NCI-H446 (cell line): ENCODE measurements around the gene HS3ST4.

ENCODE experiments used
- DNase-seq, 2 experiments: peaks; one replicate each; lab custom pipeline; 2025; lab: John Stamatoyannopoulos, UW

The HS3ST4 gene

GRCh38 chr16:25895380-25895779, 203.6 kb downstream of the HS3ST4 start:
- DNase-seq: no peak

- DNase-seq: no peak
These were observed 204.7 kb downstream of the HS3ST4 start for GRCh38 chr16:25896411-25896810.

- DNase-seq: no peak
These were observed 205.9 kb downstream of the HS3ST4 start for GRCh38 chr16:25897702-25898101.

- DNase-seq: no peak
These were observed 214.1 kb downstream of the HS3ST4 start for GRCh38 chr16:25905810-25906209.

GRCh38 chr16:25910971-25911370, 219.2 kb downstream of the HS3ST4 start:
- DNase-seq: no peak

GRCh38 chr16:25912321-25912720, 220.6 kb downstream of the HS3ST4 start:
- no peak for DNase-seq

GRCh38 chr16:25914357-25914962, 222.7 kb downstream of the HS3ST4 start:
- DNase-seq: no peak

- DNase-seq: no peak
These were observed 224.3 kb downstream of the HS3ST4 start for GRCh38 chr16:25916037-25916436.

GRCh38 chr16:25922438-25922837, 230.7 kb downstream of the HS3ST4 start:
- no peak for DNase-seq

GRCh38 chr16:25925421-25925820, 233.7 kb downstream of the HS3ST4 start:
- DNase-seq: no peak

- DNase-seq: no peak
These were observed 239.8 kb downstream of the HS3ST4 start for GRCh38 chr16:25931473-25932035.

GRCh38 chr16:25941800-25942499, 250.2 kb downstream of the HS3ST4 start:
- no peak for DNase-seq

- DNase-seq: no peak
These were observed 259.0 kb downstream of the HS3ST4 start for GRCh38 chr16:25950586-25951281.

- DNase-seq: no peak
These were observed 260.2 kb downstream of the HS3ST4 start for GRCh38 chr16:25951999-25952398.

- no peak for DNase-seq
These were observed 261.2 kb downstream of the HS3ST4 start for GRCh38 chr16:25952983-25953382.

GRCh38 chr16:25957707-25958106, 265.9 kb downstream of the HS3ST4 start:
- no peak for DNase-seq

GRCh38 chr16:25959221-25959620, 267.5 kb downstream of the HS3ST4 start:
- DNase-seq: no peak

GRCh38 chr16:25966172-25967097, 274.7 kb downstream of the HS3ST4 start:
- no peak for DNase-seq

GRCh38 chr16:25977121-25977520, 285.4 kb downstream of the HS3ST4 start:
- no peak for DNase-seq

- DNase-seq: no peak
These were observed 286.5 kb downstream of the HS3ST4 start for GRCh38 chr16:25978218-25978617.

- DNase-seq: no peak
These were observed 296.3 kb downstream of the HS3ST4 start for GRCh38 chr16:25988084-25988483.

- DNase-seq: no peak
These were observed 297.1 kb downstream of the HS3ST4 start for GRCh38 chr16:25988882-25989281.
